Keratinocyte (primary cell): ENCODE data around the gene GZF1. TPM values are rescaled to one million over a fixed set of nuclear protein-coding genes. Genes with fewer than 3 reads are reported as not detected.

Source experiments
- DNase-seq: peaks from one replicate; pipeline ENCODE4 v3.0.0-alpha.2; 2011; ENCODE audit warnings: low read depth, missing footprints, low spot score
- FAIRE-seq: peaks from 2 replicates; lab custom pipeline; 2011; peaks lifted over from hg19 to GRCh38; lab: Jason Lieb, UNC
- H2AFZ ChIP-seq: 2 replicates; pipeline ENCODE4 v1.6.0; 2012; ENCODE audit warnings: low read length, control low read depth, inconsistent platforms; ENCODE audit not compliant: control insufficient read depth
- H3K27ac ChIP-seq: 2 replicates; pipeline ENCODE4 v1.5.1; 2011; ENCODE audit warnings: low read length; ENCODE audit not compliant: control insufficient read depth, insufficient read depth
- H3K27me3 ChIP-seq: 3 replicates; pipeline ENCODE4 v1.6.0; 2011; ENCODE audit warnings: low read length; ENCODE audit not compliant: control insufficient read depth, insufficient read depth; ENCODE audit errors: extremely low read depth
- H3K36me3 ChIP-seq, 2 experiments: 2 replicates in 1 of 2; 3 replicates in 1 of 2; pipeline ENCODE4 v1.5.1; 2011; ENCODE audit warnings: low read length in 2 of 2, mild to moderate bottlenecking in 1 of 2; ENCODE audit not compliant: control insufficient read depth in 2 of 2, insufficient read depth in 2 of 2; ENCODE audit errors: extremely low read depth in 1 of 2
- H3K4me1 ChIP-seq: 3 replicates; pipeline ENCODE4 v1.5.1; 2011; ENCODE audit warnings: low read length; ENCODE audit not compliant: control insufficient read depth, insufficient read depth; ENCODE audit errors: extremely low read depth
- H3K4me2 ChIP-seq: 3 replicates; pipeline ENCODE4 v1.6.0; 2011; ENCODE audit warnings: low read depth, low read length; ENCODE audit not compliant: control insufficient read depth, insufficient read depth; ENCODE audit errors: extremely low read depth
- H3K4me3 ChIP-seq, 3 experiments: fragments of 200-600 bp in 1 of 3; sonication (generic) in 1 of 3; 2 replicates in 2 of 3; 3 replicates in 1 of 3; pipeline ENCODE4 v1.5.1; 2011 to 2016; ENCODE audit warnings: low read length in 3 of 3, mild to moderate bottlenecking in 3 of 3, control low read depth in 2 of 3, inconsistent platforms in 1 of 3, low read depth in 1 of 3, mixed read lengths in 1 of 3, mixed run types in 1 of 3, moderate library complexity in 1 of 3; ENCODE audit not compliant: control insufficient read depth in 2 of 3, insufficient read depth in 2 of 3; ENCODE audit errors: extremely low read depth in 1 of 3
- H3K79me2 ChIP-seq: 2 replicates; pipeline ENCODE4 v1.6.0; 2012; ENCODE audit warnings: low read length; ENCODE audit not compliant: control insufficient read depth, insufficient read depth
- H3K9ac ChIP-seq: 3 replicates; pipeline ENCODE4 v1.6.0; 2011; ENCODE audit warnings: low read length; ENCODE audit not compliant: control insufficient read depth, insufficient read depth; ENCODE audit errors: extremely low read depth
- H3K9me1 ChIP-seq: 3 replicates; pipeline ENCODE4 v1.6.0; 2011; ENCODE audit warnings: low read length; ENCODE audit not compliant: control insufficient read depth, insufficient read depth; ENCODE audit errors: extremely low read depth
- H3K9me3 ChIP-seq: 2 replicates; pipeline ENCODE4 v1.5.1; 2012; ENCODE audit warnings: low read depth, low read length; ENCODE audit not compliant: control insufficient read depth
- H4K20me1 ChIP-seq: 3 replicates; pipeline ENCODE4 v1.6.0; 2011; ENCODE audit warnings: low read length; ENCODE audit not compliant: control insufficient read depth, insufficient read depth; ENCODE audit errors: extremely low read depth
- CTCF ChIP-seq, 3 experiments: IDR thresholded peaks in 1 of 3; conservative IDR thresholded peaks in 1 of 3; optimal IDR thresholded peaks in 1 of 3; 2 replicates in 2 of 3; 3 replicates in 1 of 3; pipeline versions ENCODE3 to v1.5.1; 2011; ENCODE audit warnings: low read length in 3 of 3, mild to moderate bottlenecking in 3 of 3, moderate library complexity in 2 of 3, control low read depth in 1 of 3, inconsistent platforms in 1 of 3; ENCODE audit not compliant: insufficient read depth in 2 of 3; ENCODE audit errors: extremely low read depth in 1 of 3
- EZH2 ChIP-seq: IDR thresholded peaks from one replicate; pipeline ENCODE4 v1.6.1; 2012; ENCODE audit warnings: inconsistent platforms, mild to moderate bottlenecking, low read length, moderate library complexity
- dilution Hi-C: fragments of 300-500 bp; cut with MboI; formaldehyde crosslinking; loops from one replicate; pipeline ENCODE4 v1.7.0; 2020; ENCODE audit warnings: low sequenced_read_pairs; ENCODE audit not compliant: extremely low pct_ligation_motif_present
- polyA plus RNA-seq, 5 experiments: library from polyadenylated mRNA; depleted of rRNA in 3 of 5; stranded (reverse) in 3 of 5; stranded (forward) in 1 of 5; unstranded in 1 of 5; fragments of >200 nt; gene quantifications; 1 replicate in 1 of 5; 2 replicates in 3 of 5; 3 replicates in 1 of 5; pipeline versions ENCODE4 v1.2.1 to v1.2.3, GENCODE V29; 2011 to 2012; ENCODE audit warnings: missing spikeins in 2 of 5, low read depth in 1 of 5, low replicate concordance in 1 of 5

GZF1 gene
- polyA plus RNA-seq, 1 donor (not counting 4 experiments of a cell fraction or from before 2014, with no cell fraction given): 11.7 TPM

DNA sequence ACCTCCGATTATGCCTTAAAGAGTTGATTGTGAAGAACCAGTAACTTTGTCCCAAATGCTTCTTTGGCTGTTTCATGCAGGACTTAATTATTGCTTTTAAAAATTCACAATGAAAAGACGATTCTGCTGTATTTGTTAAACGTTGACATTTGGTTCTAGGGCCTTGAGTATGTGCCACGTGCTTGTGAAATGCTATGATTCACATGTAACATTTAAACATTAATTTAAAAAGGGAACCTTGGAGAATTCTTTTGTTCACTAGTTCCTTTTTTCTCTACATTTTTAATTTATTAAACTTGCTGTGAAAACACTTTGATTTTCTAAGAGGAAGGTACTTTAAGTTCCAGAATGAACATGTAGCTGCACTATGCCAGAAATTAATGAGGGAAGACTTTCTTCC lies 9.5 kb downstream of the GZF1 start:
- no peak for TF ChIP-seq EZH2
- FAIRE-seq (no peak), DNase-seq (no peak)
- peaks cover 30 to 39% of the 10 kb centered on the region in 2 experiments for H3K36me3 ChIP-seq
- H2AFZ ChIP-seq: no peak overlapping the region
- no peak overlapping the region for H3K9ac ChIP-seq
- no peaks in the 10 kb centered on the region for H3K9me1 ChIP-seq
- H3K79me2 ChIP-seq: peaks cover 18% of the 10 kb centered on the region
- H3K27ac ChIP-seq: no peak overlapping the region
- H3K9me3 ChIP-seq: no peaks in the 10 kb centered on the region
- no peak overlapping the region for H3K4me3 ChIP-seq
- H4K20me1 ChIP-seq: peaks cover 3% of the 10 kb centered on the region
- H3K27me3 ChIP-seq: no peaks in the 10 kb centered on the region
- no peak overlapping the region for H3K4me2 ChIP-seq
- dilution Hi-C loops: no loop called here
- H3K4me1 ChIP-seq: peaks cover 16% of the 10 kb centered on the region

- FAIRE-seq: no peak
- DNase-seq: no peak
- H3K36me3 ChIP-seq: peaks cover 23 to 33% of the 10 kb centered on the region in 2 experiments
Observed at GRCh38 chr20:23374441-23374840, 12.5 kb downstream of the GZF1 start.

More at GRCh38 chr20:23374441-23374840, 12.5 kb downstream of the GZF1 start:
- Histone ChIP-seq H3K4me1 (no peaks in the 10 kb centered on the region), H3K9me3 (no peaks in the 10 kb centered on the region), H3K9ac (no peak overlapping the region), H3K79me2 (peaks cover 3% of the 10 kb centered on the region), H4K20me1 (no peaks in the 10 kb centered on the region), H3K9me1 (no peaks in the 10 kb centered on the region), H3K27me3 (no peaks in the 10 kb centered on the region), H3K27ac (no peak overlapping the region), H3K4me3 (no peak overlapping the region), H3K4me2 (no peak overlapping the region), H2AFZ (no peak overlapping the region)
- dilution Hi-C loops: no loop called here
- TF ChIP-seq CTCF (optimal IDR thresholded peaks at IDR 0.05 in 1 of 3, IDR thresholded peaks at IDR 0.05 in 1 of 3, conservative IDR thresholded peaks at IDR 0.05 in 1 of 3; ENCODE audit: extremely low read depth in 1 of 3, insufficient read depth in 2 of 3, low read length in 3 of 3) (no peak), EZH2 (no peak)
